Brain microvascular endothelial cell (primary cell): ENCODE data around the gene DHCR24.

Source experiments
- DNase-seq: peaks from one replicate; pipeline ENCODE4 v3.0.0-alpha.2; 2020
- H3K27ac ChIP-seq: fragments of 250-450 bp; sonication (Bioruptor Pico); 2 replicates; pipeline ENCODE4 v1.5.1; 2020; ENCODE audit warnings: mild to moderate bottlenecking, moderate library complexity
- H3K27me3 ChIP-seq: fragments of 250-450 bp; sonication (Bioruptor Pico); replicated peaks from 2 replicates; pipeline ENCODE4 v1.5.1; 2020; ENCODE audit warnings: mild to moderate bottlenecking
- H3K36me3 ChIP-seq: fragments of 250-450 bp; sonication (Bioruptor Pico); replicated peaks from 2 replicates; pipeline ENCODE4 v1.5.1; 2020; ENCODE audit warnings: mild to moderate bottlenecking
- H3K4me3 ChIP-seq: 2 replicates; pipeline ENCODE4 v1.5.1; 2011; ENCODE audit warnings: low read depth, mild to moderate bottlenecking, control low read depth, low read length, moderate library complexity
- CTCF ChIP-seq: IDR thresholded peaks from 2 replicates; pipeline ENCODE4 v1.5.1; 2011; ENCODE audit warnings: low read depth, mild to moderate bottlenecking, moderate library complexity, low read length, control low read depth, inconsistent platforms; ENCODE audit errors: missing control alignments
- in situ Hi-C: cut with HindIII; loops from 2 replicates; pipeline ENCODE4 v1.10.0; 2017; ENCODE audit warnings: low sequenced_read_pairs, low pct_ligation_motif_present

DHCR24 gene

DNA sequence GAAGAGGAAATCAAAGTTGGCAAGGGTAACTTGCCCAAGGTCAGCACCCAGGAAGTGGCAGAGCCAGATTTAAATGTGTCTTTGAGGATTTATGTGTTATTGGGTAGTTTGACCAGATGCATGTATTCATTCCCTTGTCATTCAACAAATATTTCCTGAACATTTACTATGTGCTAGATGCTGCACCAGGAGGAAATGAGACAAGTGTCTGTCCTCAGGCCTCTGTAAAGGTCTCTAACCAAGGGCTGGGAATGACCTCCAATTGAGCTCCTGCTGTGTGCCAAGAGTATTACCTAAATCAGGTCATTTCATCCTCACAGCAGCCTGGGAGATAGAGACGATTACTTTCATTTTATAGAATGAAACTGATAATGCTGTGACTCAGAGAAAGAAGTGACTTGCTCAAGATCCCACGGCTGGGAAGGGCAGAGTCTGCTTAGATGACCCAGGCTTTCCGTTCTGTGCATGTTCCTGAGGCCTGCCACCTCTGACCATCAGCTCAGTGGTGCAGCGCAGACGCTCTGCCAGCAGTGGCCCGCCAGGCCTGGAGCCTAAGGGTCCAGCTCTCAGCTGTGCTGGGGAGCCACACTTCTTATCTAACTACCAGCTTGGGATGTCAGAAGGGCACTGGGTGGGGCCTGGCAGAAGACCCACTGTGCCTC is 82.4 kb downstream of the DHCR24 start:
- H3K36me3 ChIP-seq: no peaks in the 10 kb centered on the region
- DNase-seq: no peak
- in situ Hi-C loops: no loop called here
- no peak overlapping the region for H3K27ac ChIP-seq
- TF ChIP-seq CTCF: no peak
- H3K4me3 ChIP-seq: no peak overlapping the region
- H3K27me3 ChIP-seq: peaks cover 21% of the 10 kb centered on the region

DNA sequence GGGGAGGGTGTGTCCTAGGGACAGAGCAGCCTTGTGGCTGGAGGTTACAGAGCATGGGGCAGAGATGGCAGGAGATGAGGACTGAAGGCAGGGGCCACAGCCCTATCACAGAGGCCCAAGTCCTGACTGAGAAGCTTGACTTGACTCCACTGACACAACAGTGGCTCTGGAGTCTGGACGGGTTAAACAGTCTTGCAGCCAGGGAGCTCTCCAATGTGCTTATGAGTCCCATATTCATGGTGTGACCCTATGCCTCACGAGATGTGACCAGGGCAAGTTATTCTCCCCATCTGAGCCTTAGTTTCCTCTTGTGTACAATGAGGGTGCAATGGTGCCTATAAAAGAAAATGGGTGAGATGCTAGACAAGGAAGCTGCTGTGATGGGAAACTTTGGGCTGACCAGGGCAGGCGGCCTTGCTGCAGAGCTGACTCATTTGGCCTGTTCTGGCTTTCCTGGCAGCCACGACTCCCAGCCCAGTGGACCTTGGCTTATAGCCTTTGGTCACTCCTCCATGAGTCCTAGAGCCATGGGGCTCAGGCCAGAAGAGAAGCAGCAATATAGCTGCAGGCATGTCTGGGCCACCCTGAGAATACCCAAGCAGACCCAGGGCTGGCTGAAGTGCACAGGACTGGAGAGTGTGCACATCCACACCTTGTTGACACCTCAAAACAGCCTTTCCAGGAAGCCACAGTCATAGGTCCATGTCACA is 83.1 kb downstream of the DHCR24 start:
- H3K27me3 ChIP-seq: peaks cover 25% of the 10 kb centered on the region
- DNase-seq: no peak
- H3K4me3 ChIP-seq: no peak overlapping the region
- in situ Hi-C loops: no loop called here
- H3K36me3 ChIP-seq: no peaks in the 10 kb centered on the region
- no peak overlapping the region for H3K27ac ChIP-seq
- no peak for TF ChIP-seq CTCF

DNA sequence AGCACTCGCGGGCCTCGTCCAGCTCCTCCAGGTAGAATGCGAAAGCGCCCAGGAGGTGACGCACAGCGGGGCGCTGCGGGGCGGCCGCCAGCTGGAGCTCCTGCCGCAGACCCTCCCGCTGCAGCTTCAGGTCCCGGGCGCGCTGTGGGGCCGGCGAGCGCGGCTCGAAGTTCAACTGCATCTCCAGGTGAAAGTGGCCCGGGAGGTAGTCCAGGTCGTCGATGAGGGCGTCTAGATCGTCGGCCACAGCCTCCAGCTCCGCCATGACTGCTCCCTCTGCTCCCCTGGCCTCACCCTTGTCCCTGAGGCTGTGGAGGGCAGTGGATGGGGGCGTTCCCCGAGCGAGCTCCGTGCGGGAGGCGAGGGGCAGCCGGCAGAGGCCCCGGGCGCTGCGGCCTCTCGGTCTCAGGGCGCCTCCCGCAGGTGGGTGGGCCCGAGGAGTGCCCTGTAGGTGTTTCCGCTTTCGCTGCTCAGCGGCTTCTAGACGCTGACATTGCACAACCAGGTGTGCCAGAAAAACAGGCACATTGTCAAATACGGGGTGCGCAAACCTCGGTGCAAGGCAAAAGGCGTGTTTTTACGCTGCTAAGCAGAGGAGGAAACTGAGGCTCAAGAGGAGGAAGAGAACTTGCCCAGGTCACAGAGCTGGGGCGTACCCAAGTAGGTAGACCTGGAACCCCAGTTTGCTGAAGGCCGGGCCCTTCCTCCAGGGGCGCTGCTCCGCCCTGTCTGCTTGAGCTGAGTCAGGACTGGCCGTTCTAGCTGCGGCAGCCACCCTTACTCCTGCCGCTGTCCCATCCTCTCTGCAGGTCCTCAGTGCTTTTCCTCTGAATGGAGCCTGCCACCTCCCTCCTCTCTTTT is 85.9 kb downstream of the DHCR24 start, which contains the start of gene TTC22:
Gene TTC22 (minus strand): TSS at position 425 of the 861 bp plus-strand sequence. CDS start 160 bp downstream, at position 265.
- Histone ChIP-seq H3K27ac (no peak within 1 kb of the TSS), H3K27me3 (peaks cover 25% of the 10 kb centered on the region), H3K4me3 (peak within 1 kb of the TSS; percentile 9), H3K36me3 (no peaks in the 10 kb centered on the region)
- TF ChIP-seq CTCF: peak; percentile 55
- DNase-seq: no peak
- in situ Hi-C loops: no loop called here

DNA sequence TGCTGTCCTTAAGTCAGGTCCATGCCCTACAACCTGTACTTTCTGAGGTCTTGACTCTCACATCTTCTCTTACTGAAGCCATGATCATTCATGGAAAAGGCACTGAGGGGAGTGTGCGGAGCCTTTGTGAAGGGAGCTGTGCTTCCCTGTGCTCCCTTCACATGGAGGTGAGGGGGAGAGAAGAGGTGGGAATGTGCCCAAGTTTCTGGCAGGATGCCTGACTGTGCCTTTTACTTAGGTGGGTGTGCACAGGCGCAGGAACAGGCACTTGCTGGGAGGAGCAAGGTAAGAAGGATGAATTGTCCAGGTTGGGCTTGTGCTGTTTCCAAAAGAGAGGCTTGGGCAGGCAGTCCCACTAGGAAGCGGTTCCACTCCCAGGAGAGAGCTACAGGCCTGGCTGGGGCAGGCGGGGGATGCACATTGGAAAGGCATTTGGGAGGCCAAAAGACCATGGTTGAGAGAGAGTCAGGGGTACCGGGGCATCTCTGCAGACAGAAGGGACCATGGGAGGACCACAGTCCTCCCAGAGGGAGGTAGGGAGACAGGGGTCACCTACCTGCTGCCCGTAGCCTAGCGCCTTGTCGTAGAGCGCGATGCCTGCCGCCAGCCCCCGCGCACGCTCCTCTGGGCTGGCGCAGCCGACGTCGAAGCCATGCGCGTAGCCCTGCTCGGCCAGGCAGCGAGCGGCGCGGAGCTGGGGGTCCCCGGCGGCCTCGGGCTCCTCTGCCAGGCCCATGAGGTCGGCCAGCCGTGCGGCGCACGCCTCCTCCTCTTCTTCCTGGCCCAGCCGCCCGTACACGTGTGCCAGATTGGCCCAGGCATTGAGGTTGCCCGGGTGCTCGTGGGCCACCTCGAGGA is 86.7 kb downstream of the DHCR24 start:
- Histone ChIP-seq H3K4me3 (no peak overlapping the region), H3K36me3 (no peaks in the 10 kb centered on the region), H3K27me3 (peaks cover 25% of the 10 kb centered on the region), H3K27ac (no peak overlapping the region)
- no peak for DNase-seq
- TF ChIP-seq CTCF: no peak
- in situ Hi-C loops: no loop called here
